RWPE2 (cell line): ENCODE data around the gene PROM2.

Experiments
- ATAC-seq: fragments of 200-7000 bp; cut with Tn5 transposase; 3 replicates; pipeline ENCODE4 v1.9.1; 2021; ENCODE audit warnings: low read depth
- DNase-seq: peaks from one replicate; pipeline ENCODE4 v3.0.0-alpha.2; 2020; ENCODE audit warnings: low spot score
- H3K27ac ChIP-seq: fragments of 450-650 bp; 2 replicates; pipeline ENCODE4 v1.5.1; 2017; ENCODE audit warnings: mild to moderate bottlenecking; ENCODE audit not compliant: poor library complexity, severe bottlenecking
- H3K27me3 ChIP-seq: fragments of 250-450 bp; sonication (Bioruptor Pico); 2 replicates; pipeline ENCODE4 v1.5.1; 2021; ENCODE audit warnings: mild to moderate bottlenecking, moderate library complexity; ENCODE audit not compliant: insufficient read depth, poor library complexity, severe bottlenecking
- H3K36me3 ChIP-seq: fragments of 250-450 bp; sonication (Bioruptor Pico); 2 replicates; pipeline ENCODE4 v1.5.1; 2020; ENCODE audit warnings: low read depth, mild to moderate bottlenecking, moderate library complexity
- H3K4me1 ChIP-seq: fragments of 250-450 bp; sonication (Bioruptor Pico); 2 replicates; pipeline ENCODE4 v1.5.1; 2021; ENCODE audit warnings: mild to moderate bottlenecking, moderate library complexity; ENCODE audit not compliant: insufficient read depth, poor library complexity, severe bottlenecking
- H3K4me3 ChIP-seq: fragments of 250-450 bp; sonication (Bioruptor Pico); 2 replicates; pipeline ENCODE4 v1.5.1; 2021; ENCODE audit warnings: mild to moderate bottlenecking, moderate library complexity; ENCODE audit not compliant: severe bottlenecking
- H3K9me3 ChIP-seq: fragments of 250-450 bp; sonication (Bioruptor Pico); 2 replicates; pipeline ENCODE4 v1.5.1; 2021; ENCODE audit warnings: mild to moderate bottlenecking, moderate library complexity; ENCODE audit not compliant: severe bottlenecking
- TF ChIP-seq, protein P1 (sequence below): fragments of 450-650 bp; IDR thresholded peaks from one replicate; pipeline ENCODE4 v1.5.1; 2017; ENCODE audit warnings: mild to moderate bottlenecking, moderate library complexity; ENCODE audit not compliant: poor library complexity, severe bottlenecking

Gene PROM2

DNA sequence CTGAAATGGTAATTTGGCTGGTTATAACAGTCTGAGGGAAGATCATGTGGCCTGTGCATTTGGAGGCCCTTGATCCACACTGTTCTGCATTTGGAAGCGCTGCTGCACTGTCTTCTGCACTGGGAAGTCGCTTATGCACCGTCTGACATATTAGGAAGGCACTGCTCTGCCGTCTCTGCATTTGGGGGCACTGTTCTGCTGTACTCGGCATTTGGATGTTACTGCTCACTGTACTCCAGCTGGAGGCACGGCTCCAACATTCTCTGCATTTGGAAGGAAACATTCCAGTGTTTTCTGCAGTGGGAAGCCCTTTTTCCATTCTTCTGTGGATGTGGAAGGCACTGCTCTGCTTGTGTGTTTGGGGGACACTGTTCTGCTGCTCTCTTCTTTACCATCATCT, 9.6 kb upstream of the PROM2 start:
- H3K4me1 ChIP-seq, result peaks cover 21% of the 10 kb centered on the region
- H3K27me3 ChIP-seq, result no peaks in the 10 kb centered on the region
- H3K9me3 ChIP-seq, result no peaks in the 10 kb centered on the region
- TF ChIP-seq, protein P1, sequence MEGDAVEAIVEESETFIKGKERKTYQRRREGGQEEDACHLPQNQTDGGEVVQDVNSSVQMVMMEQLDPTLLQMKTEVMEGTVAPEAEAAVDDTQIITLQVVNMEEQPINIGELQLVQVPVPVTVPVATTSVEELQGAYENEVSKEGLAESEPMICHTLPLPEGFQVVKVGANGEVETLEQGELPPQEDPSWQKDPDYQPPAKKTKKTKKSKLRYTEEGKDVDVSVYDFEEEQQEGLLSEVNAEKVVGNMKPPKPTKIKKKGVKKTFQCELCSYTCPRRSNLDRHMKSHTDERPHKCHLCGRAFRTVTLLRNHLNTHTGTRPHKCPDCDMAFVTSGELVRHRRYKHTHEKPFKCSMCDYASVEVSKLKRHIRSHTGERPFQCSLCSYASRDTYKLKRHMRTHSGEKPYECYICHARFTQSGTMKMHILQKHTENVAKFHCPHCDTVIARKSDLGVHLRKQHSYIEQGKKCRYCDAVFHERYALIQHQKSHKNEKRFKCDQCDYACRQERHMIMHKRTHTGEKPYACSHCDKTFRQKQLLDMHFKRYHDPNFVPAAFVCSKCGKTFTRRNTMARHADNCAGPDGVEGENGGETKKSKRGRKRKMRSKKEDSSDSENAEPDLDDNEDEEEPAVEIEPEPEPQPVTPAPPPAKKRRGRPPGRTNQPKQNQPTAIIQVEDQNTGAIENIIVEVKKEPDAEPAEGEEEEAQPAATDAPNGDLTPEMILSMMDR, result no peak
- ATAC-seq (no peak), DNase-seq (no peak)
- no peak overlapping the region for H3K27ac ChIP-seq
- H3K36me3 ChIP-seq, result no peaks in the 10 kb centered on the region
- no peak overlapping the region for H3K4me3 ChIP-seq

- DNase-seq, result no peak
- no peaks in the 10 kb centered on the region for H3K9me3 ChIP-seq
- no peaks in the 10 kb centered on the region for H3K36me3 ChIP-seq
- no peak overlapping the region for H3K4me3 ChIP-seq
- H3K27ac ChIP-seq, result no peak overlapping the region
- H3K4me1 ChIP-seq, result peaks cover 16% of the 10 kb centered on the region
- TF ChIP-seq, protein P1, result no peak
- ATAC-seq, result no peak
- H3K27me3 ChIP-seq, result no peaks in the 10 kb centered on the region
These were observed 9.1 kb upstream of the PROM2 start for GRCh38 chr2:95265182-95265581.

DNA sequence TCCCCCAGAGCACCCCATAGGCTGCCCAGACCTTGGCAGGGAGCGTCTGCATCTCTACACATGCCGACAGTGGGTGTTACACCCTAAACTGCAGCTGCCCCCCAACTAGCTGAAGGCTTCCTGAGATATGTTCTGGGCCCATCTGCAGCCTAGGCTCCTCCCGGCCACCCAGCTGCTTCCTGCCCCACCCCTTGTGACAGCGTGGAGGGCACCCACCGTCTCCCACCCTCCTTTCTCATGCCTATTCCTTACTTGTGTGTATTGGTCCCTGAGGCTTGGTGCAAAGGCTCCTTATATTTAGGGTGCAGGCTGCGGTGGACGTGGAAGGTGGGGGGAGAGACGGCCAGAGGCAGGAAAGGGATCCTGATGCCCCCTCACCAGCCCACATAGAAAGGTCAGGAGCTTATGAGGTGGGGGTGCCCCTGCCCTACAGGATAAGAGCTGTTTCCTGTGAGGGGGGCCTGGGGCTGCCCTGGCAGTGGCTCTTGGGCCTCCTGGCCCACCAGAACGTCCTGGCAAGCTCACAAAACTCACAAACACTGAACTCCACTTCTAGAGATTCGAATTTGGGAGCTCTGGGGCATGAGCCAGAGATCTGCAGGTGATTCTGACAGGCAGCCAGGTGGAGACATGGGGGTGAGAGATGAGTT, 7.3 kb upstream of the PROM2 start:
- Histone ChIP-seq H3K4me3 (no peak overlapping the region), H3K36me3 (no peaks in the 10 kb centered on the region), H3K9me3 (no peaks in the 10 kb centered on the region), H3K27ac (no peak overlapping the region), H3K27me3 (no peaks in the 10 kb centered on the region), H3K4me1 (peaks cover 9% of the 10 kb centered on the region)
- DNase-seq, result peak; percentile 42
- TF ChIP-seq, protein P1, result no peak
- no peak for ATAC-seq

DNA sequence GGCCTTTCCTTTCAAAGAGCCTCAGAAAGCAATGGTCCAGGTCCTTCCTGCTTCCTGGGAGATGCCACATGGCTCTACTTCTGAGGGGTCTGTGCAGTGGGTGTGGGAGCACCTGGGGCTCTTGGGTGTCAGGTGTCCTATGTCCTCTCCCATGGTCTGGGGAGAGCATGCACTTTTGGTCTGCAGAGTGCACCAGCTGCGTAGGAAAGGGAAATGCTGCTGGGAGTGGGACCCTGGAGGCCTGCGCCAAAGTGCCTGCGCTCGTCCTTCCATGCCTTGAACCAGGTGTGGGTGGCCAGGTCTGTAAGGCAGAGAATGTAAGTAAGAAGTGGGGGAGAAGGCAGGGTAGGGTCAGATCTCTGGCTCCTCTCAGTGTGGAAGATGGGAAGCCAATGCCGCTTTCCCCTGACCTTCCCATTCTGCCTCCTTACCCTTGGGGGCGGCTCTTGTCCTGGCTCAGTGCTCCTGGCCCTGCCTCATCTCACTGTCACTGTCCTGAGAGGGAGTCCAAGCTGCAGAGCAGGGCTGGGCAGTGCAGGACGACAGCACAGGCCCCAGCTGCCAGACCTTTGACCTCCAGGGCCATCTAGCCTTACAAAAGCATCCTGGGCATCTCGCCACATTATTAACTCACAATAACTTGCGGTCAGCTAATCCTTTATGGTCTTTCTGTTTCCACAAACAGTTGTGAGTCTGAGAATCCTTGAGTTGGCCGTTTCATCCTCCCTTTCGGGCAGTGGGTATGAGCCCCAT, 6.6 kb upstream of the PROM2 start:
- no peak overlapping the region for H3K27ac ChIP-seq
- ATAC-seq (no peak), DNase-seq (peak; percentile 26)
- H3K27me3 ChIP-seq, result no peaks in the 10 kb centered on the region
- H3K4me1 ChIP-seq, result peaks cover 6% of the 10 kb centered on the region
- TF ChIP-seq, protein P1, result no peak
- H3K36me3 ChIP-seq, result no peaks in the 10 kb centered on the region
- no peaks in the 10 kb centered on the region for H3K9me3 ChIP-seq
- H3K4me3 ChIP-seq, result no peak overlapping the region
